ENCODE data around the gene POMC. TPM values are rescaled to one million over a fixed set of nuclear protein-coding genes. Genes with fewer than 3 reads are reported as not detected.
A peak's percentile ranks its signal among the peaks of the same experiment; 100 is the strongest.
"Not testable (repeated sequence)": the region's sequence is repeated elsewhere in the genome, so short reads cannot be mapped to it uniquely, and the experiment has no call there.

Gene POMC
- total RNA-seq, 1 donor, result 2.2 TPM

GRCh38 chr2:25129901-25130520 is 38.4 kb downstream of the POMC start:
- no peak for TF ChIP-seq CTCF (IDR thresholded peaks at IDR 0.05; ENCODE audit: extremely low read depth, low read depth, low read length)
- H3K27ac ChIP-seq (ENCODE audit: low read depth, low read length), result no peak overlapping the region
- no peak overlapping the region for H3K4me3 ChIP-seq (ENCODE audit: insufficient read depth, low read length)
- no peaks in the 10 kb centered on the region for H3K9me3 ChIP-seq (ENCODE audit: low read depth, low read length)
- H4K20me1 ChIP-seq (ENCODE audit: insufficient read depth, low read length), result no peaks in the 10 kb centered on the region
- no peak for DNase-seq (ENCODE audit: insufficient read length, low spot score, missing footprints)
- no peak overlapping the region for H3K4me2 ChIP-seq (ENCODE audit: insufficient read depth, low read length)
- H3K36me3 ChIP-seq (ENCODE audit: insufficient read depth, low read length), result no peaks in the 10 kb centered on the region
- no peak overlapping the region for H2AFZ ChIP-seq (ENCODE audit: low read length)
- H3K4me1 ChIP-seq (ENCODE audit: insufficient read depth, low read length), result peaks cover 4% of the 10 kb centered on the region
- peaks cover 5% of the 10 kb centered on the region for H3K27me3 ChIP-seq (ENCODE audit: insufficient read depth, low read length)
- no peaks in the 10 kb centered on the region for H3K79me2 ChIP-seq (ENCODE audit: insufficient read depth, low read length)

GRCh38 chr2:25127646-25128045 is 40.7 kb downstream of the POMC start:
- DNase-seq (ENCODE audit: insufficient read length, low spot score, missing footprints), result peak; percentile 96
- H3K4me2 ChIP-seq (ENCODE audit: insufficient read depth, low read length), result no peak overlapping the region

GRCh38 chr2:25127071-25127470 is 41.3 kb downstream of the POMC start:
- not testable (repeated sequence) for H2AFZ ChIP-seq (ENCODE audit: low read length); H3K27me3 ChIP-seq (ENCODE audit: insufficient read depth, low read length); H3K9me3 ChIP-seq (ENCODE audit: low read depth, low read length); H3K4me1 ChIP-seq (ENCODE audit: insufficient read depth, low read length); H4K20me1 ChIP-seq (ENCODE audit: insufficient read depth, low read length); H3K79me2 ChIP-seq (ENCODE audit: insufficient read depth, low read length); H3K27ac ChIP-seq (ENCODE audit: low read depth, low read length); H3K4me2 ChIP-seq (ENCODE audit: insufficient read depth, low read length); H3K36me3 ChIP-seq (ENCODE audit: insufficient read depth, low read length); H3K4me3 ChIP-seq (ENCODE audit: insufficient read depth, low read length)
- DNase-seq (ENCODE audit: insufficient read length, low spot score, missing footprints), result peak; percentile 14

More at GRCh38 chr2:25127646-25128045, 40.7 kb downstream of the POMC start:
- Histone ChIP-seq H3K36me3 (ENCODE audit: insufficient read depth, low read length) (no peaks in the 10 kb centered on the region), H3K27ac (ENCODE audit: low read depth, low read length) (no peak overlapping the region), H3K4me3 (ENCODE audit: insufficient read depth, low read length) (no peak overlapping the region), H3K4me1 (ENCODE audit: insufficient read depth, low read length) (peaks cover 4% of the 10 kb centered on the region), H3K27me3 (ENCODE audit: insufficient read depth, low read length) (peaks cover 5% of the 10 kb centered on the region), H3K79me2 (ENCODE audit: insufficient read depth, low read length) (no peaks in the 10 kb centered on the region), H2AFZ (ENCODE audit: low read length) (peak overlapping the region; percentile 11), H3K9me3 (ENCODE audit: low read depth, low read length) (no peaks in the 10 kb centered on the region), H4K20me1 (ENCODE audit: insufficient read depth, low read length) (no peaks in the 10 kb centered on the region)
- no peak for TF ChIP-seq CTCF (IDR thresholded peaks at IDR 0.05; ENCODE audit: extremely low read depth, low read depth, low read length)

- no peak for TF ChIP-seq CTCF (IDR thresholded peaks at IDR 0.05; ENCODE audit: extremely low read depth, low read depth, low read length)
- no peak overlapping the region for H3K27ac ChIP-seq (ENCODE audit: low read depth, low read length)
- H2AFZ ChIP-seq (ENCODE audit: low read length), result no peak overlapping the region
- no peak overlapping the region for H3K4me2 ChIP-seq (ENCODE audit: insufficient read depth, low read length)
- no peaks in the 10 kb centered on the region for H3K79me2 ChIP-seq (ENCODE audit: insufficient read depth, low read length)
- H4K20me1 ChIP-seq (ENCODE audit: insufficient read depth, low read length), result no peaks in the 10 kb centered on the region
- H3K4me3 ChIP-seq (ENCODE audit: insufficient read depth, low read length), result no peak overlapping the region
- peaks cover 2% of the 10 kb centered on the region for H3K27me3 ChIP-seq (ENCODE audit: insufficient read depth, low read length)
- no peaks in the 10 kb centered on the region for H3K36me3 ChIP-seq (ENCODE audit: insufficient read depth, low read length)
- no peak for DNase-seq (ENCODE audit: insufficient read length, low spot score, missing footprints)
- peaks cover 4% of the 10 kb centered on the region for H3K4me1 ChIP-seq (ENCODE audit: insufficient read depth, low read length)
- no peaks in the 10 kb centered on the region for H3K9me3 ChIP-seq (ENCODE audit: low read depth, low read length)
Observed at GRCh38 chr2:25125976-25126375, 42.4 kb downstream of the POMC start.
